Left hindlimb (tissue), 1 donor: ENCODE data around the gene PABPN1.
"Not testable (repeated sequence)": the region's sequence is repeated elsewhere in the genome, so short reads cannot be mapped to it uniquely, and the experiment has no call there.

ENCODE experiments used
- DNase-seq: peaks from one replicate; pipeline ENCODE4 v3.0.0-alpha.2; 2018

The PABPN1 gene, protein sequence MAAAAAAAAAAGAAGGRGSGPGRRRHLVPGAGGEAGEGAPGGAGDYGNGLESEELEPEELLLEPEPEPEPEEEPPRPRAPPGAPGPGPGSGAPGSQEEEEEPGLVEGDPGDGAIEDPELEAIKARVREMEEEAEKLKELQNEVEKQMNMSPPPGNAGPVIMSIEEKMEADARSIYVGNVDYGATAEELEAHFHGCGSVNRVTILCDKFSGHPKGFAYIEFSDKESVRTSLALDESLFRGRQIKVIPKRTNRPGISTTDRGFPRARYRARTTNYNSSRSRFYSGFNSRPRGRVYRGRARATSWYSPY

DNA sequence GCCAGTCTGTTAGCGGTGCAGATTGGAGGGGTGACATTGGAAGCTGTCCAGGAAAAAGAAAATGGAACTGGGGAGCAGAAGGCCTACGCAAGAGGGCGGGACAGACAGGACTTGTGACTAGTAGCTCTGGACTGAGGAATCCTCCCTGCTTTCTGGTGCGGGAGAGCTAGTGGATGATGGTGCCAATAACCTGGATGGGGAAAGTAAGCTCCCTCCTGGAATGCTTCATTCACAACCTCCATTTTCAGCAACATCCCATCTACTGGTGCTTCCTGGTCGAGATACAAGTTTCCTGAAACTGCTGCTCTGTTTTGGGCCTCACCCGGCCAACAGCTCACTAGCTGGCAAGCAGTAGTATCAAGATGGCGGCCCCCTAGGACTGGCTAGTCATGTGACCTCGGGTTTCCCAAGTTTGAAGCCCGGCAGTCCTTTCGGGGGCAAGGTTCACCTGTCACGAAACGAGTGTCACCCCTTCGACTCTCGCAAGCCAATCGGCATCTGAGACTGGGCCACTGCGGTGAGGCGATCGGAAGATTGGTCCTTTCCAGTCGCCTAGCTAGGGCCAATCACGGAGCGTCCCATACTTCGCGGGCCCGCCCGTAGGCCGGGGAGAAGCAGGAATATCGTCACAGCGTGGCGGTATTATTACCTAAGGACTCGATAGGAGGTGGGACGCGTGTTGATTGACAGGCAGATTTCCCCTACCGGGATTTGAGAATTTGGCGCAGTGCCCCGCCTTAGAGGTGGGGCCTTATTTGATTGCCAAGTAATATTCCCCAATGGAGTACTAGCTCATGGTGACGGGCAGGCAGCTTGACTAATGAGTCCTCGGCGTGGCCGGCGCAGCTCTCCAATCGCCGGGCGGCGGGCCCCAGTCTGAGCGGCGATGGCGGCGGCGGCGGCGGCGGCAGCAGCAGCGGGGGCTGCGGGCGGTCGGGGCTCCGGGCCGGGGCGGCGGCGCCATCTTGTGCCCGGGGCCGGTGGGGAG lies at the start of gene PABPN1:
Gene PABPN1 (plus strand): TSS at position 874 of the 988 bp plus-strand sequence. CDS start 13 bp downstream, at position 887.
- peak; percentile 99 for DNase-seq

GRCh38 chr14:23275412-23275811 lies 45.8 kb upstream of the PABPN1 start:
- no peak for DNase-seq

- no peak for DNase-seq
These were observed 44.1 kb upstream of the PABPN1 start for GRCh38 chr14:23277189-23277588.

GRCh38 chr14:23277928-23278327 lies 43.3 kb upstream of the PABPN1 start:
- not testable (repeated sequence) for DNase-seq

DNA sequence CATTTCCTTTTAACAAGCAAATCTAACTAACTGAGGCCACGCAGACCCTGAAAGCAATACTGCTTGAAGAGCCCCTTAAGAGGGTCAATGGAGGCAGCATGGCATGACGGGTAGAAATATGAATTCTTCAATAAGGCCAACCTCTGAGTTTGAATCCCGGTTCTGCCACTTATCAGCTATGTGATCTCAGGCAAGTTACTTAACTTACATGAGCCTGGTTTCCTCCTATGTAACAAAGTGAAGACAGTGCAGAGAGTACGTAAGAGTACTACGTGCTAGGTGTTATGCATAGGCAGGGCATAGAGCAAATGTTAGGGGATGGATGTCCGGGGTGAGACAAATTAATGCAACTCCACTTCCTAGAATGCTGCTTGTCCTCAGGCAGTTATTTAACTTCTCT lies 40.0 kb upstream of the PABPN1 start:
- DNase-seq: no peak

- DNase-seq: no peak
These were observed 36.4 kb upstream of the PABPN1 start for GRCh38 chr14:23284654-23285529.

GRCh38 chr14:23285530-23286019 lies 35.7 kb upstream of the PABPN1 start:
- DNase-seq: peak; percentile 45

GRCh38 chr14:23286020-23286901 lies 35.0 kb upstream of the PABPN1 start, which contains the start of gene HOMEZ:
HOMEZ (minus strand) TSS chr14:23286132; CDS start chr14:23285952, 180 bp downstream.
- DNase-seq: peak; percentile 100

GRCh38 chr14:23286902-23287479 lies 34.3 kb upstream of the PABPN1 start:
- DNase-seq: no peak

DNA sequence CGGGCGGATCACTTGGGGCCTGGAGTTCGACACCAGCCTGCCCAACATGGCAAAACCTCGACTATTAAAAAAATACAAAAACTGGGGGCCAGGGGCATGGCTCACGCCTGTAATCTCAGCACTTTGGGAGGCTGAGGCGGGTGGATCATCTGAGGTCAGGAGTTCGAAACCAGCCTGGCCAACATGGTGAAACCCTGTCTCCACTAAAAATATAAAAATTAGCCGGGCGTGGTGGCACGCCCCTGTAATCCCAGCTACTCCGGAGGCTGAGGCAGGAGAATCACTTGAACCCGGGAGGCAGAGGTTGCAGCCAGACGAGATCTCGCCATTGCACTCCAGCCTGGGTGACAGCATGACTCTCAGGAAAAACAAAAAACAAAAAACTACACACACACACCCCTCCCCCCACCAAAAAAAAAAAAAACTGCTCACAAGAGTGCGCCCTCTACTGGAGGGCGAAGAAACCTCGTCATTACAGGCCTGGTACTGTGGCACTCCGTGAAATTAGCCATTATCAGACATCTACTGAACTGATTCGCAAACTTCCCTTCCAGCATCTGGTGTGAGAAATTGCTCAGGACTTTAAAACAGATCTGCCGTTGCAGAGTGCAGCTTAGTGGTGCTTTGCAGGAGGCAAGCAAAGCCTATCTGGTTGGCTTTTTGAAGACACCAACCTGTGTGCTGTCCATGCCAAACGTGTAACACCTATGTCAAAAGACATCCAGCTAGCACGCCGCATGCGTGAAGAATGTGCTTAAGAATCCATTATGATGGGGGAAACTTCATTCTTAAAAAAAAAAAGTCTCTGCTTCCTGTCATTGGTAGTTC lies 26.3 kb upstream of the PABPN1 start:
- no peak for DNase-seq

GRCh38 chr14:23296012-23296777 lies 25.1 kb upstream of the PABPN1 start:
- no peak for DNase-seq

- DNase-seq: no peak
These were observed 24.2 kb upstream of the PABPN1 start for GRCh38 chr14:23297096-23297495.

GRCh38 chr14:23297611-23298277 lies 23.5 kb upstream of the PABPN1 start:
- no peak for DNase-seq

DNA sequence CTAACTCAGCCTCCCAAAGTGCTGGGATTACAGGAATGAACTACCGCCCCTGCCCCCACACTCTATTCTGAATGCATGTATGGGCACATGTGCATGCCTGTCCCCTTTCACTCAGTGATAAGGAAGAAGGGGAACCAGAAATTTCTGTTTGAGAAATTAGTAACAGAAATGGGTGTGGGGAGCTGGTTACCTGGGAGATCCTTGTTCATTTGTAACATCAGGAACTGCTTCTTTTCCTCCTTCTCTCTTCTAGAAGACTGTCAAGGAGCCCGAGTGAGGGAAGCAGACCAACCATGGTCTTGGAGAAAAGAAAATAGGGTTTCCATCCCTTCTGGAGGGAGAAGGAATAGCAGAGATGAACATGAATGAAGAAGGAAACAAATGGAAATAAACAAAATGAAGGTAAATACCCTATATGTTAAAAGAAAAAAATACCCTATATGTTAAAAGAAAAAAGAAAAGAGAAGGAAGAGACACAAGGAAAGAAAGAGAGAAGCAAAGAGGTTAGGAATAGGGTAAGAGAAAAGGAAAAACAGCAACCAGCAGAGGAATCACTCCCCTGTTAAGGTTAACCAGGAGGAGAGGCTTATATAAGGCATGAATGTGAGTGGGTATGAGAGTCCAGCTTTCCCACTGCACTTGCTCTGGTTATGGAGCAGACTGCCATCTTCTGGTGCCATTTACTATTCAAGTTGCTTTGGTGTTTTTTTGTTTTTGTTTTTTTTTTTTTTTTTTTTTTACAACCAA lies 21.9 kb upstream of the PABPN1 start:
- no peak for DNase-seq

- no peak for DNase-seq
These were observed 21.1 kb upstream of the PABPN1 start for GRCh38 chr14:23299986-23300686.

DNA sequence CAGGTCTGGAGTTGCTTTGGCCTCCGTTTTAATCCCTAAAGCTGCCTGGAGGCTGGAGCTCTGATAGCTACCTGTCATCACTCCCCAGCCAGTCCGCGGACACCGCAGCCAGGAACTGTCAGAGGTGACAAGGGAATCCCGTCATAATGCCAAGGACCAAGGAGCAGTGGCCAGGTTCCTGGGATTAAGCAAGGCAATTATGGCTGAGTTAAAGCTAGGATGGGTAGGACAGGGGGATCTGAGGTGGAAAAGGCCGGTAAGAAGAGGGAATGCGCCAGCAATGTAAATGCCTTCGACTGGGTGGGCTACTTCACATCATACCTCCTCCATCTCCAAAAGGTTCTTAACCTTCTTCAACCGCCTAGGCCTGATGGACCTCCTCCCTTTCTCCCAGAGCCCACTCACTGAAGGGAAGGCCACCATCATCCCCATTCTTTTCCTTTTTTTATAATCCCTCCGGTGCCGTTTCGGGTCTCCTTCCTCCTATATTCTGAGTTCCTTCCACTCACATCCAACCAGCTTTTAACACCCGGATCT lies 20.5 kb upstream of the PABPN1 start:
- no peak for DNase-seq
